IPS-18a (cell line): ENCODE data around the gene ZNF423.

Experiments
- H3K27ac ChIP-seq: one replicate; pipeline ENCODE4 v1.5.1; 2013; ENCODE audit warnings: low read length
- H3K27me3 ChIP-seq: one replicate; pipeline ENCODE4 v1.6.1; 2013; ENCODE audit warnings: mild to moderate bottlenecking, low read length; ENCODE audit not compliant: control insufficient read depth, insufficient read depth
- H3K36me3 ChIP-seq: one replicate; pipeline ENCODE4 v1.6.1; 2013; ENCODE audit warnings: low read depth, low read length; ENCODE audit not compliant: control insufficient read depth
- H3K4me1 ChIP-seq: one replicate; pipeline ENCODE4 v1.6.1; 2013; ENCODE audit warnings: low read depth, low read length; ENCODE audit not compliant: control insufficient read depth
- H3K4me3 ChIP-seq: one replicate; pipeline ENCODE4 v1.5.1; 2013; ENCODE audit warnings: low read length
- H3K9ac ChIP-seq: one replicate; pipeline ENCODE4 v1.6.1; 2013; ENCODE audit warnings: mild to moderate bottlenecking, low read length, moderate library complexity
- H3K9me3 ChIP-seq: one replicate; pipeline ENCODE4 v1.6.1; 2013; ENCODE audit warnings: low read depth, low read length; ENCODE audit not compliant: control insufficient read depth

ZNF423 gene

GRCh38 chr16:49650603-49651002 lies 205.3 kb downstream of the ZNF423 start:
- Histone ChIP-seq H3K4me3 (no peak overlapping the region), H3K9ac (no peak overlapping the region), H3K36me3 (no peaks in the 10 kb centered on the region), H3K9me3 (peaks cover 8% of the 10 kb centered on the region), H3K27me3 (no peaks in the 10 kb centered on the region), H3K27ac (no peak overlapping the region), H3K4me1 (no peaks in the 10 kb centered on the region)

DNA sequence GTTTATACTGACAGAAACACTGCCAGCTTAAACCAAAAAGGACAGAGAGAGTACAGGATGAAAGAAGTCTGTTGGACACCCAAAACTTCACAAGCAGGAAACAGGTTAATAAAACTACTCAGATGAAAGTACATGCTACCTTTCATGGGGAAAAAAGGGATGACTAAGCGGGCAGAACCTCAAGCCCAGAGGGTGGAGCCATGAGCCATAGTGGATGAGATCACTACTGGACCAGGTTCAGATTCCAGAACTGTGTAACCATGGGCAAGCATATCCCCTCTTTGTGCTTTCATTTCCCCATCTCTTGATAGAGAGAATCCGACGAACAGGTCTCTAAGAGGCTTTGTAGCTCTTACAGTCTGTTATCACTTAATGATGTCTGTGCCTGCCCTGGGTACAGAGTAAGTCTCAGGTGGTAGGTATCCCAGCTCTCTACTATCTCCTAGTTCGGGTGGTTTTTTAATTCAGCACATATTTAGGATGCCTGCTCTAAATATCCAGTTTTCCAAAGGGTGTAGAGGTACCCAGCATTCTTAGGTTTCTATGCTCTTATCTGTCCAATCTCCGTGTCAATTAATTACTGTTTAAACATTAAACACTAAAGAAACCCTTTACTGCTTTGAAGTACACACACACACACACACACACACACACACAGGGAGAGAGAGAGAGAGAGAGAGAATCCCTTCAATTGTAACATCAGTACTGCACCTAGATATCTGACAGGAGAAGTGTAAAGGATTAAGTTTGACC lies 206.7 kb downstream of the ZNF423 start:
- Histone ChIP-seq H3K9me3 (peaks cover 8% of the 10 kb centered on the region), H3K4me3 (no peak overlapping the region), H3K27me3 (no peaks in the 10 kb centered on the region), H3K27ac (no peak overlapping the region), H3K9ac (no peak overlapping the region), H3K4me1 (no peaks in the 10 kb centered on the region), H3K36me3 (no peaks in the 10 kb centered on the region)

GRCh38 chr16:49647673-49648072 lies 208.2 kb downstream of the ZNF423 start:
- H3K4me1 ChIP-seq, result no peaks in the 10 kb centered on the region
- peaks cover 8% of the 10 kb centered on the region for H3K9me3 ChIP-seq
- no peaks in the 10 kb centered on the region for H3K36me3 ChIP-seq
- no peak overlapping the region for H3K27ac ChIP-seq
- no peaks in the 10 kb centered on the region for H3K27me3 ChIP-seq
- H3K4me3 ChIP-seq, result no peak overlapping the region
- H3K9ac ChIP-seq, result no peak overlapping the region

DNA sequence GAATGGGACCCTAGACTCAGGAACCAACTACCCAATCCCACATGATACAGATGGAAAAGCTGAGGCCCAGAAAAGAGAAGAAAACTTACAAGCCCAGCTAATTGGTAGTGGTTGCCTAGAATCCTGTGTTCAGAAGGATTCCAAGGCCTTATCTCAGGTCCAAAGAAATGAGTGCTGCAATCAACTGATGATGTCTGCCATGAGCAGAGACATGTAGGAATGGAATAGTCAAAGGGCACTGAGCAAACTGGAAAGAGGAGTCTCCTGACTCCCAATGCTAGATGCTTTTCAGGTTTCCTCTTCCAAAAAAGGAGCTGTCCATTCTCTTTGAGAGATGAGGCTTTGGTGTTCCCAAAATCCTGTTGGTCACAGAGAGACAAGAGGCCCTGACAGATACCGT lies 210.6 kb downstream of the ZNF423 start:
- H3K9ac ChIP-seq, result no peak overlapping the region
- H3K27me3 ChIP-seq, result no peaks in the 10 kb centered on the region
- H3K27ac ChIP-seq, result no peak overlapping the region
- no peaks in the 10 kb centered on the region for H3K36me3 ChIP-seq
- H3K9me3 ChIP-seq, result peaks cover 8% of the 10 kb centered on the region
- H3K4me3 ChIP-seq, result no peak overlapping the region
- H3K4me1 ChIP-seq, result peaks cover 18% of the 10 kb centered on the region

DNA sequence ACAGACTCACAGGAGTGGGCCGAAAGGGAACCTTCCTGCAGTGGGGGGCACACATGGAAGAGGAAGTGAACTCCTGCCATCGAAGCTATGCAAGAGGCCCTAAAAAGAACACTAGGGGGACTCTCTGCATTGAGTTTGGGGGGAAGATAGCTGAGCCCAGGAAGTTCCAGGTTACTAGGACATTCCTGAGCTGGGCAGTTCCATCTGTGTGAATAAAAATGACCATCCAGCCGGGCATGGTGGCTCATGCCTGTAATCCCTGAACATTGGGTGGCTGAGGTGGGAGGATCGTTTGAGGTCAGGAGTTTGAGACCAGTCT lies 211.8 kb downstream of the ZNF423 start:
- Histone ChIP-seq H3K27me3 (no peaks in the 10 kb centered on the region), H3K4me3 (no peak overlapping the region), H3K4me1 (peaks cover 29% of the 10 kb centered on the region), H3K27ac (no peak overlapping the region), H3K9ac (no peak overlapping the region), H3K36me3 (no peaks in the 10 kb centered on the region), H3K9me3 (peaks cover 8% of the 10 kb centered on the region)

GRCh38 chr16:49643429-49644144 lies 212.3 kb downstream of the ZNF423 start:
- Histone ChIP-seq H3K27ac (no peak overlapping the region), H3K9me3 (peaks cover 8% of the 10 kb centered on the region), H3K4me3 (no peak overlapping the region), H3K9ac (no peak overlapping the region), H3K4me1 (peaks cover 30% of the 10 kb centered on the region), H3K27me3 (no peaks in the 10 kb centered on the region), H3K36me3 (no peaks in the 10 kb centered on the region)

DNA sequence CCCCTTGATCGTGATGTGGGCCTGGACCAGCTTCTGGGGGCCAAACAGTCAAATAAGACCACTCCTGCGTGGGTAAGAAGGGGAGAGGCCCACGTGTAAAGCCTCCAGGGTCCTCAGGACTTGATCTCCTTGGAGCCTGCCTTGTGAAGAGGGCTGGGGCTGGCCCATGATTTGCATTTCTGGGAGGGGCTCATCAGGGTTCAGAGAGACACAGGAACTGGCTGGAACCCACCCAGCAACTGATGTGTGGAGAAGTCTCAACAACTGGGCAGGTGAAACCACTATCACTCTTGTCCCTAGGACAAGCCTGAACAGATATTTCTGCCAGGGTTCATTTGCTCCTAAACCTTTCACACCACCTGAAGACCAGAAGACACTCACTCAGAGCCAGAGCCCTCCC lies 214.7 kb downstream of the ZNF423 start:
- H3K9ac ChIP-seq, result no peak overlapping the region

DNA sequence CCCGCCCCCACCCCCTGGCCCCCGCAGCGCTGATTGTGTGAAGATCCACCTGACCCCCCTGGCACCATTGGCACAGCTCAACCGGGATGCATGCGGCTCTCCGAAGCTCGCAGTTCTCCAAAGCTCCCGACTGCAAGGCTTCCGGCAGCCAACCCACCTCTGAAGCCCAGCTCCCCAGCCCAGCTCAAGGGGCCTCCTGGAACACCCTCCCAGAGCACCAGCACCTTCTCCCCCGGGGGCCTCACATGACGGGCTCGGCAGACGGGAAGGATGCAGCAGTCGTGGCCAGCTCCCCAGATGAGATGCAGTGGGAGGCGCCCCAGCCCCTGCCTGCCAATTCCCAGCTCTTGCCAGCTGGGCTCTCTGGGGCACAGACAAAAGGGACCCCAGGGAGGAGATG lies 215.3 kb downstream of the ZNF423 start:
- H3K27me3 ChIP-seq, result no peaks in the 10 kb centered on the region
- H3K4me1 ChIP-seq, result peaks cover 30% of the 10 kb centered on the region
- no peak overlapping the region for H3K27ac ChIP-seq
- no peak overlapping the region for H3K9ac ChIP-seq
- no peak overlapping the region for H3K4me3 ChIP-seq
- H3K9me3 ChIP-seq, result no peaks in the 10 kb centered on the region
- H3K36me3 ChIP-seq, result peaks cover 24% of the 10 kb centered on the region

More for the DNA sequence above, 214.7 kb downstream of the ZNF423 start:
- no peaks in the 10 kb centered on the region for H3K9me3 ChIP-seq
- peaks cover 21% of the 10 kb centered on the region for H3K36me3 ChIP-seq
- H3K27me3 ChIP-seq, result no peaks in the 10 kb centered on the region
- peaks cover 30% of the 10 kb centered on the region for H3K4me1 ChIP-seq
- no peak overlapping the region for H3K27ac ChIP-seq
- no peak overlapping the region for H3K4me3 ChIP-seq

DNA sequence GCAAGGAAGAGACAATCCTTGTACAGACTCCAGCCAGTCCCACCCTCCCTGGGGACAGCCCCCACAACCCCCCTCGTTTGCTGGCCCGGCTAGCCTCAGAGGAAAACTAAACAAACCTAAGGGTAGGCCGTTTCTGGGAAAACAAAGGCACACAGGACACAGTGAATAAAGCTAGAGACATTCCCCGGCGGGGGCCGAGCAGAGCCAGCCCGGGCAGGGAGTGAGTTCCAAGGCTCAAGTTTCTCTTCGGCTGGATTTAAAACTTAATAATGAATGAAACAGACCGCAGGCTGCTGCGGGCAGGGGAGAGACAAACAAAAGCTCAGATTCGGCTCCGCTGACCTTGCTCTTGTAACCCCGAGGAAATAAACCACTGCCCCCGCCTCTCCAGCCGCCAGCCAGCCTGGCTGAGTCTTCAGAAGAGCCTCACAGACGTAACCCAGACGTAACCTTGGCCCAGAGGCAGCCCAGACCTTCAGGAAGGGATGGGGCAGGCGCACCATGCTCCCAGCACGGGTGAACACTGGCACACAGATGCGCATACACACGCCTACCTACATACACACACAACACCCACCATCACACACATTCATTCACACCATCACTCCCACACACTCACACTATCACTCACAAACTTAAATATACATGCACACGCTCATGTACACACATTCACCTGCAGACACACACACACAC lies 216.0 kb downstream of the ZNF423 start:
- H3K9me3 ChIP-seq, result no peaks in the 10 kb centered on the region
- no peak overlapping the region for H3K4me3 ChIP-seq
- no peak overlapping the region for H3K27ac ChIP-seq
- H3K36me3 ChIP-seq, result peaks cover 24% of the 10 kb centered on the region
- no peaks in the 10 kb centered on the region for H3K27me3 ChIP-seq
- peaks cover 30% of the 10 kb centered on the region for H3K4me1 ChIP-seq
- no peak overlapping the region for H3K9ac ChIP-seq

DNA sequence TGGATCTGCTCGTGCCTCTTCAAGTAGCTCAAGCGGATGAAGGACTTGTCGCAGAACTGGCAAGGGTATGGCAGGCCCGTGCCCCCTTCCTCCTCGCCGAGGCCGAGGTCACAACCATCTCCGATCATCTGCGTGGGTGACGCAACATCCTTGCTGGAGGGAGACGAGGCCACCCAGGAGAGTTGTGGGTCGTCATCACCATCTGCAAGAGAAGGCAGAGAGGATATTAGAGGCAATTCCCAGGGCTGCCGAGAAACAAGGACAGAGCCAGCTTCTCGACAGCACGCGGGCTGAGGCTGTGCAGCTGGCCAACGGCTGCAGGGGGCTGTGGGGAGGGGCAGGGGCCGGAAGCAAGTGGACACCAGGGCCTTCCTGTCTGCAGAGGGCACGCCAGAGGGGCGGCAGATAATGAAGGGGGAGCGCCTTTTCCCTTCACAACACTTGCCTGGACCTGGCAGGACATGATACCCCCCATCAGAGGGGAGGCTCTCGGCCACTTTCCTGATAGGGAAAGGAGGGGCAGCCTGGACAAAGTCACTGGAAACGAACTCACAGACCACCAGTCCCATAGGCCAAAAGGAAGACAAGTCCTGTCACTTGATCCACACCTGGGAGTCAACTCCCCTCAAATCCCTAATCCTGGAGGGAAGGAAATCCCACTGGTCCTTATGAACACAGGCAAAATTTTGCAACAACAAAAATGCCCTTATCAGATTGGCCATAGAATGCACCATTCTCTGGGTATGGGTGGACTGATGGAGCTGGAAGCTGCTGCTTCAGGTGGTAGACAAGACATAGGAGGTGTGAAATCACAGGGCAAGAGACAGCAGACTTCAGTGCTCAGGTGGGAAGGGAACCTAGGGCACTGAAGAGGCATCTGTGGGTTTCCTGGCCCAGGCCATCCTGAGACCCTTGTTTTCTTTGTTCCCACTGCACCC lies 217.0 kb downstream of the ZNF423 start:
- peaks cover 24% of the 10 kb centered on the region for H3K36me3 ChIP-seq
- peaks cover 30% of the 10 kb centered on the region for H3K4me1 ChIP-seq
- H3K9ac ChIP-seq, result no peak overlapping the region
- H3K4me3 ChIP-seq, result no peak overlapping the region
- H3K27me3 ChIP-seq, result no peaks in the 10 kb centered on the region
- no peak overlapping the region for H3K27ac ChIP-seq
- H3K9me3 ChIP-seq, result no peaks in the 10 kb centered on the region
